ENCODE measurements around the gene LMBRD1.
"Not testable (repeated sequence)": the region's sequence is repeated elsewhere in the genome, so short reads cannot be mapped to it uniquely, and the experiment has no call there.

Gene LMBRD1

GRCh38 chr6:69732640-69733039, 64.2 kb downstream of the LMBRD1 start:
- no peak for DNase-seq (ENCODE audit: low read depth)

GRCh38 chr6:69732045-69732444, 64.8 kb downstream of the LMBRD1 start:
- no peak for DNase-seq (ENCODE audit: low read depth)

GRCh38 chr6:69729870-69730449, 66.8 kb downstream of the LMBRD1 start:
- no peak for DNase-seq (ENCODE audit: low read depth)

GRCh38 chr6:69722683-69723082, 74.1 kb downstream of the LMBRD1 start:
- no peak for DNase-seq (ENCODE audit: low read depth)

GRCh38 chr6:69719602-69720193, 77.1 kb downstream of the LMBRD1 start:
- DNase-seq (ENCODE audit: low read depth) = no peak

GRCh38 chr6:69706724-69707123, 90.1 kb downstream of the LMBRD1 start:
- no peak for DNase-seq (ENCODE audit: low read depth)

GRCh38 chr6:69705954-69706353, 90.9 kb downstream of the LMBRD1 start:
- DNase-seq (ENCODE audit: low read depth) = no peak

- no peak for DNase-seq (ENCODE audit: low read depth)
Measured at GRCh38 chr6:69704916-69705315, 91.9 kb downstream of the LMBRD1 start.

- DNase-seq (ENCODE audit: low read depth) = no peak
Measured at GRCh38 chr6:69699655-69700054, 97.2 kb downstream of the LMBRD1 start.

- no peak for DNase-seq (ENCODE audit: low read depth)
Measured at GRCh38 chr6:69696273-69696672, 100.5 kb downstream of the LMBRD1 start.

- DNase-seq (ENCODE audit: low read depth) = no peak
Measured at GRCh38 chr6:69693762-69694161, 103.0 kb downstream of the LMBRD1 start.

- no peak for DNase-seq (ENCODE audit: low read depth)
Measured at GRCh38 chr6:69690986-69691385, 105.8 kb downstream of the LMBRD1 start.

GRCh38 chr6:69680302-69680701, 116.5 kb downstream of the LMBRD1 start:
- DNase-seq (ENCODE audit: low read depth) = no peak

GRCh38 chr6:69673298-69673697, 123.5 kb downstream of the LMBRD1 start:
- no peak for DNase-seq (ENCODE audit: low read depth)

- DNase-seq (ENCODE audit: low read depth) = no peak
Measured at GRCh38 chr6:69668916-69669315, 127.9 kb downstream of the LMBRD1 start.

GRCh38 chr6:69666779-69667178, 130.0 kb downstream of the LMBRD1 start:
- DNase-seq (ENCODE audit: low read depth) = not testable (repeated sequence)

- DNase-seq (ENCODE audit: low read depth) = no peak
Measured at GRCh38 chr6:69665437-69665836, 131.4 kb downstream of the LMBRD1 start.

GRCh38 chr6:69664551-69664950, 132.3 kb downstream of the LMBRD1 start:
- DNase-seq (ENCODE audit: low read depth) = no peak

- DNase-seq (ENCODE audit: low read depth) = no peak
Measured at GRCh38 chr6:69663215-69663614, 133.6 kb downstream of the LMBRD1 start.

GRCh38 chr6:69650703-69651102, 146.1 kb downstream of the LMBRD1 start:
- DNase-seq (ENCODE audit: low read depth) = no peak

- DNase-seq (ENCODE audit: low read depth) = no peak
Measured at GRCh38 chr6:69647726-69648125, 149.1 kb downstream of the LMBRD1 start.

- DNase-seq (ENCODE audit: low read depth) = no peak
Measured at GRCh38 chr6:69643688-69644087, 153.1 kb downstream of the LMBRD1 start.

- no peak for DNase-seq (ENCODE audit: low read depth)
Measured at GRCh38 chr6:69632932-69633331, 163.9 kb downstream of the LMBRD1 start.

All from activated T-helper 1 cell treated with Interleukin-2 at 50 U/mL for 16 hours (primary cell).